Measurements from ENCODE around the gene CRB3. TPM values are rescaled to one million over a fixed set of nuclear protein-coding genes. Genes with fewer than 3 reads are reported as not detected.

Gene CRB3
- total and polyA plus RNA-seq, 2 of the 8 experiments (the other 6 are each of a cell fraction or from before 2014, with no cell fraction given): 21.1 to 24.6 TPM

GRCh38 chr19:6516018-6516658 is 52.1 kb downstream of the CRB3 start:
- Histone ChIP-seq H2BK15ac (ENCODE audit: low read length) (no peak overlapping the region; the same call in 1 of the 2 replicates), H3K23ac (ENCODE audit: insufficient read length) (no peak overlapping the region), H3K27ac (ENCODE audit: low read depth, low read length) (no peak overlapping the region), H4K91ac (replicated peaks; ENCODE audit: insufficient read length, low read length) (no peak overlapping the region), H3K36me3 (ENCODE audit: control insufficient read depth in 2 of 4, insufficient read depth in 4 of 4, low read length in 3 of 4) (no peaks in the 10 kb centered on the region), H2BK12ac (ENCODE audit: low read depth, low read length) (0 out of 2 replicates have a peak overlapping the region, but pooled peaks have one; percentile 46), H3K4me1 (replicated peaks in 1 of 4; ENCODE audit: control insufficient read depth in 3 of 4, insufficient read depth in 4 of 4, low read length in 3 of 4) (peaks cover 0 to 4% (median 1%) of the 10 kb centered on the region in 4 experiments; a peak in 2 of 7 replicates), H4K20me1 (replicated peaks in 1 of 2; ENCODE audit: control insufficient read depth in 1 of 2, insufficient read depth in 2 of 2, low read length in 2 of 2) (peaks cover 0 to 3% of the 10 kb centered on the region in 2 experiments), H3K9ac (replicated peaks in 1 of 4; ENCODE audit: extremely low read depth in 1 of 4, low read depth in 3 of 4, low read length in 3 of 4) (peak overlapping the region in 2 of 4 experiments; percentile 25 to 33; a peak in 4 of 7 replicates), H2BK5ac (ENCODE audit: low read depth, low read length) (no peak overlapping the region), H3K4me2 (ENCODE audit: insufficient read depth in 1 of 2, low read depth in 2 of 2, low read length in 2 of 2) (peak overlapping the region; percentile 62 to 98), H3K4me3 (ENCODE audit: extremely low read depth in 1 of 4, insufficient read depth in 2 of 4, low read depth in 3 of 4, low read length in 4 of 4) (peak overlapping the region; percentile 38 to 70 (median 67)), H2BK120ac (replicated peaks; ENCODE audit: low read depth, low read length) (no peak overlapping the region), H4K8ac (ENCODE audit: extremely low read depth, insufficient read depth, low read length) (peak overlapping the region; percentile 76; the same call in 1 of the 2 replicates), H3K56ac (replicated peaks; ENCODE audit: insufficient read length, low read depth, low read length) (peak overlapping the region; percentile 54), H3K79me1 (ENCODE audit: low read depth, low read length) (no peaks in the 10 kb centered on the region), H3K23me2 (ENCODE audit: low read depth, low read length) (peaks cover 12% of the 10 kb centered on the region; the same call in 1 of the 2 replicates), H2AFZ (ENCODE audit: low read length) (peak overlapping the region; percentile 97), H3K14ac (ENCODE audit: insufficient read length) (no peak overlapping the region), H4K5ac (ENCODE audit: insufficient read length, low read depth, low read length) (no peak overlapping the region), H3K9me3 (ENCODE audit: insufficient read depth in 2 of 2, low read depth in 1 of 2, low read length in 1 of 2) (no peaks in the 10 kb centered on the region), H3K18ac (ENCODE audit: extremely low read depth, low read length) (no peak overlapping the region), H2BK20ac (ENCODE audit: low read length) (no peak overlapping the region), H3K27me3 (replicated peaks in 1 of 4; ENCODE audit: control insufficient read depth in 3 of 4, extremely low read depth in 1 of 4, insufficient read depth in 3 of 4, low read length in 3 of 4) (peaks cover 0 to 2% (median 0%) of the 10 kb centered on the region in 4 experiments; a peak in 1 of 7 replicates), H2AK5ac (ENCODE audit: low read depth, low read length) (no peak overlapping the region), H3K79me2 (ENCODE audit: control insufficient read depth in 1 of 2, insufficient read depth in 2 of 2, low read length in 2 of 2) (no peaks in the 10 kb centered on the region), H3K4ac (replicated peaks; ENCODE audit: insufficient read length, low read depth, low read length) (no peak overlapping the region)
- 3% methylated on average over 13 of the region's 26 CpGs; no CpG with 5 or more reads in 1 of the 2 experiments for WGBS, 2 experiments (ENCODE audit: extremely low coverage in 1 of 2, insufficient coverage in 1 of 2, insufficient read length in 1 of 2, insufficient replicate concordance in 2 of 2, low coverage in 1 of 2, low lambda C conversion rate in 2 of 2, missing lambda C conversion rate in 1 of 2)
- DNase-seq (ENCODE audit: low read depth in 1 of 2, low spot score in 2 of 2): peak; percentile 91 to 95
- CTCF ChIA-PET (ENCODE audit: partially characterized antibody): interaction anchor here (0.5 to 2.6 kb wide), 20 partner anchors 12 to 1221 kb away, joined by 3 to 12 read pairs (median 4); partner anchors contain the start of genes DENND1C and GPR108
- FAIRE-seq: peak; percentile 75
- TF ChIP-seq SAP30 (IDR thresholded peaks at IDR 0.05; ENCODE audit: insufficient read depth, insufficient replicate concordance, low read length) (peak; percentile 75), SP1 (IDR thresholded peaks at IDR 0.05; ENCODE audit: low read depth, low read length) (peak; percentile 72; the same call in 1 of the 2 replicates), CREB1 (IDR thresholded peaks at IDR 0.05) (no peak)
- POLR2A ChIA-PET (ENCODE audit: partially characterized antibody): interaction anchor here (0.5 to 2.7 kb wide), 7 partner anchors 15 to 348 kb away, joined by 3 to 20 read pairs (median 3); partner anchors contain the start of gene TNFSF9

Measured in H1 (cell line).